ENCODE results near the gene HMX1. TPM values are rescaled to one million over a fixed set of nuclear protein-coding genes. Genes with fewer than 3 reads are reported as not detected.

The HMX1 gene
- total RNA-seq, 1 donor, result not detected

- Histone ChIP-seq H4K20me1 (ENCODE audit: insufficient read depth, low read length) (no peaks in the 10 kb centered on the region), H2AFZ (ENCODE audit: low read length) (no peak overlapping the region), H3K4me1 (ENCODE audit: insufficient read depth, low read length) (no peaks in the 10 kb centered on the region), H3K27ac (ENCODE audit: low read depth, low read length) (no peak overlapping the region), H3K27me3 (ENCODE audit: insufficient read depth, low read length) (no peaks in the 10 kb centered on the region), H3K4me2 (ENCODE audit: insufficient read depth, low read length) (no peak overlapping the region), H3K36me3 (ENCODE audit: insufficient read depth, low read length) (no peaks in the 10 kb centered on the region), H3K9me3 (ENCODE audit: low read depth, low read length) (no peaks in the 10 kb centered on the region), H3K79me2 (ENCODE audit: insufficient read depth, low read length) (no peaks in the 10 kb centered on the region), H3K4me3 (ENCODE audit: insufficient read depth, low read length) (no peak overlapping the region)
- no peak for DNase-seq (ENCODE audit: insufficient read length, low spot score, missing footprints)
- no peak for TF ChIP-seq CTCF (IDR thresholded peaks at IDR 0.05; ENCODE audit: extremely low read depth, low read depth, low read length)
Observed at GRCh38 chr4:8838296-8838960, 33.2 kb downstream of the HMX1 start.

- Histone ChIP-seq H2AFZ (ENCODE audit: low read length) (no peak overlapping the region), H3K9me3 (ENCODE audit: low read depth, low read length) (no peaks in the 10 kb centered on the region), H4K20me1 (ENCODE audit: insufficient read depth, low read length) (no peaks in the 10 kb centered on the region), H3K4me2 (ENCODE audit: insufficient read depth, low read length) (no peak overlapping the region), H3K36me3 (ENCODE audit: insufficient read depth, low read length) (no peaks in the 10 kb centered on the region), H3K27ac (ENCODE audit: low read depth, low read length) (no peak overlapping the region), H3K27me3 (ENCODE audit: insufficient read depth, low read length) (no peaks in the 10 kb centered on the region), H3K79me2 (ENCODE audit: insufficient read depth, low read length) (no peaks in the 10 kb centered on the region), H3K4me3 (ENCODE audit: insufficient read depth, low read length) (no peak overlapping the region), H3K4me1 (ENCODE audit: insufficient read depth, low read length) (no peaks in the 10 kb centered on the region)
- no peak for DNase-seq (ENCODE audit: insufficient read length, low spot score, missing footprints)
- no peak for TF ChIP-seq CTCF (IDR thresholded peaks at IDR 0.05; ENCODE audit: extremely low read depth, low read depth, low read length)
Observed at GRCh38 chr4:8837181-8837841, 34.3 kb downstream of the HMX1 start.

GRCh38 chr4:8836664-8837171, 34.9 kb downstream of the HMX1 start:
- Histone ChIP-seq H3K36me3 (ENCODE audit: insufficient read depth, low read length) (no peaks in the 10 kb centered on the region), H3K27me3 (ENCODE audit: insufficient read depth, low read length) (no peaks in the 10 kb centered on the region), H3K4me2 (ENCODE audit: insufficient read depth, low read length) (no peak overlapping the region), H3K9me3 (ENCODE audit: low read depth, low read length) (no peaks in the 10 kb centered on the region), H3K79me2 (ENCODE audit: insufficient read depth, low read length) (no peaks in the 10 kb centered on the region), H4K20me1 (ENCODE audit: insufficient read depth, low read length) (no peaks in the 10 kb centered on the region), H3K4me3 (ENCODE audit: insufficient read depth, low read length) (no peak overlapping the region), H3K4me1 (ENCODE audit: insufficient read depth, low read length) (no peaks in the 10 kb centered on the region), H3K27ac (ENCODE audit: low read depth, low read length) (no peak overlapping the region), H2AFZ (ENCODE audit: low read length) (no peak overlapping the region)
- DNase-seq (ENCODE audit: insufficient read length, low spot score, missing footprints), result no peak
- no peak for TF ChIP-seq CTCF (IDR thresholded peaks at IDR 0.05; ENCODE audit: extremely low read depth, low read depth, low read length)
